Dermis blood vessel endothelial cell (primary cell): Measurements from ENCODE around the gene PAPOLA. TPM values are rescaled to one million over a fixed set of nuclear protein-coding genes. Genes with fewer than 3 reads are reported as not detected.
"Not testable (repeated sequence)": the region's sequence is repeated elsewhere in the genome, so short reads cannot be mapped to it uniquely, and the experiment has no call there.

Experiments used
- DNase-seq: peaks from one replicate; pipeline ENCODE4 v3.0.0; 2010
- total RNA-seq: library from RNA; depleted of rRNA; stranded (reverse); fragments of >200 nt; gene quantifications from 2 replicates; pipeline ENCODE4 v1.2.3, GENCODE V29; 2014

PAPOLA gene
- total RNA-seq, 1 donor from 2014 or later, result 87.3 TPM

DNA sequence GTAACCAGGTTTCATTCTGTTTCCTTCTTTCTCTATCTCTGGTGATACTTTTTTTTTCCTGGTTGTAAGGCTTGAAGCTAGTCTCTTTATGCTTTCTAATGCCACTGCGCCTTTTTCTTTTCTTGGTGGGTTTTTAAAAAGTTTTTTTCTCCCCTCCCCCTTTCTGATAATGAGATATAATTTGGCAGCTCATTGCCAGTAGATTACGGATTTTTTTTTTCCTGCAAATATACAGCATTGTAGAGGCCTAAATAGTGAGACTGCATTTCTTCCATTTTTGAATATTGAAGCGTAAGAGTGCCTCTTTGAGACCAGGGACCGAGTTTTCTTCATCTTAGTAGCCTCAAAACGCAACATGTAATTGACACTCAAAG is 1.1 kb downstream of the PAPOLA start:
- DNase-seq, result no peak

DNA sequence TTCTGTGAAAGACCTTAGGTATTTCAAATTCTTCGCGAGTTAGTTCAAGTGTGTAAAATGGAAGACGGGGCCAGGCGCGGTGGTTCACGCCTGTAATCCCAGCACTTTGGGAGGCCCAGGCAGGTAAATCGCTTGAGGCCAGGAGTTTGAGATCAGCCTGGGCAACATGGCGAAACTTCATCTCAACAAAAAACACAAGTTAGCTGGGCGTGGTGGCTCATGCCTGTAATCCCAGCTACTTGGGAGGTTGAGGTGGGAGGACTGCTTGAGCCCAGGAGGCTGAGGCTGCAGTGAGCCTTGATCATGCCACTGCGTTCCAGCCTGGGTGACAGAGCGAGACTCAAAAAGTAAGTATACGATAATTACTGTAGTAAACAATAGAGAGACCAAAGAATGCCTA is 2.2 kb downstream of the PAPOLA start:
- not testable (repeated sequence) for DNase-seq

DNA sequence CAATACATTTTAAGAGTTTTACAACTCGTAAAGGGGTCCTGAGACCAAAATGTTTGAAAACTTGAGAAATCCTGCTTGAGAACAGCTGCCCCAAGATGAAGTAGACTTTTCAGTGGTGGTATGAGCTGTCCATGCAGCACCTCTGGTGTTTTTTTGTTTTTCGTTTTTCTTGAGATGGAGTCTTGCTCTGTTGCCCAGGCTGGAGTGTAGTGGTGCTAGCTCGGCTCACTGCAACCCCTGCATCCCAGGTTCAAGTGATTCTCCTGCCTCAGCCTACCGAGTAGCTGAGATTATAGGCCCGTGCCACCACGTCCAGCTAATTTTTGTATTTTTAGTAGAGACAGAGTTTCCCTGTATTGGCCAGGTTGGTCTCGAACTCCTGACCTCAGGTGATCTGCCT is 5.5 kb downstream of the PAPOLA start:
- no peak for DNase-seq

DNA sequence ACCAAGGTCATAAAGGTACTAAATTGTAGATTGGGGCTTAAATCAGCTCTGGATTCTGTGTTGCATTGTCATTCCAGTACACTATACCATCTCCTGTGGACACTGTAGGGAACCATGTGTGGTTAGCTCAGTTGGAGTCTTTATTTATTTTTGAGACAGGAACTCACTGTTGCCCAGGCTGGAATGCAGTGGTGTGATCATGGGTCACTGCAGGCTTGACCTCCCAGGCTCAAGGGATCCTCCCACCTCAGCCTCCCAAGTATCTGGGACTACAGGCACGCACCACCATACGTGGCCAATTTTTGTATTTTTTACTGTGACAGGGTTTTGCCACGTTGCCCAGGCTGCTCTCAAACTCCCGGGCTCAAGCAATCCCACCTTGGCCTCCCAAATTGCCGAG is 6.7 kb downstream of the PAPOLA start:
- DNase-seq, result no peak

DNA sequence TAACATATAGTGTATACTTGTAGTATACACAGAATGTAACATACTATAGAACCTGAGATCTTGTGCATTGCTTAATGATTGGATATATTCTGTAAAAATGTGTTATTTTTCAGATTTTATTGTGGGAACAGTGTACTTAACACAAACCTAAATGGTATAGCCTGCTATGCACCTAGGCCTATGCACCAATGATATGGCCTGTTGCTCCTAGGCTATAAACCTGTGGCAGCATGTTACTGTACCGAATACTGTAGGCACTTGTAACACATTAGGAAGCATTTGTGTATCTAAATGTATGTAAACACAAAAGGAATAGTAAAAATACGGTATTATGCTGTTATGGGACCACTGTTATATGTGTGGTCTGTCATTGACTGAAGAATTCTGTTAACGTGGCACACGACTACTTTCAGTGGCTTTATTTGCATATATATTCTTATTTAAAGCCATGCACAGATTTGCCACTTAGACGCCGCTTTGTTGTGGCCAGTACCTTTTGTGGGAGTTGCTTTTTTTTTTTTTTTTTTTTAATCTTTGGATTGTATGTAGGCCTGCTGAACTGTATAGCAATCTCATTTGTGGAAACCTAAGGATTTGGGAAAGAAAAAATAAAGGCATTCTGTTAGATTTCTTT is 7.4 kb downstream of the PAPOLA start:
- no peak for DNase-seq

DNA sequence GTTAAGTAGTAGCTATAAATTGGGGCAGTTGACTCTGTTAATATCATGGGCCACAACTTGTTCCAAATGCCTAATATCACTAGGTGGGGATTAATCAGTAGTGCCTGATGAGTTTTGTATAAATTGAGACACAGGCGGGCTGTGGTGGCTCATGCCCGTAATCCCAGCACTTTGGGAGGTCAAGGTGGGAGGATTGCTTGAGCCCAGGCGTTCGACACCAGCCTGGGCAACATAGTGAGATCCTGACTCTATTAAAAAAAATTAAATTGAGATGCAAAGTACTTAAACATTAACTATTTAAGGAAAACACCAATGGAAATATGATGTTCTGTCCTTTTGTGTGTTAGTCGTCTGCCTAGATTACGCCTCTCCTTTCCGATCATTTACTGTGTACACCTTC is 9.0 kb downstream of the PAPOLA start:
- no peak for DNase-seq

DNA sequence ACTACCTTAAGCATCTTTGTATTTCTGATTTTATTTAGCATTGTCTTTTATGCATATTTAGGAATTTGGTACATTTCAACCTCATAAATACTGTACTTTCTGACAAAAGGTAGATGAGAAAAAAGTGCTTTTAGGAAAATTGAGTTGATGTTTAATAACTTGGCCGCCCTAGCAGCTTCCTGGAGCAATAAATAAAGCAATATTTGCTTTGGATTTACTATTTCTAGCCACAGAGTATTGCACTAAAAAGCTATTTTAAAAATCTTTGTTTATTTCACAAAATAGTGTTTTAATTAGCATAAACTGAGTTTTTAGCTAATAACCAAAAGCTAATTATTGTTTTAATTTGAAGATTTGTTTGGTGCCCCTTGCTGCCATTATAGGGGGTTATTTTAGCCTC is 9.5 kb downstream of the PAPOLA start:
- no peak for DNase-seq

DNA sequence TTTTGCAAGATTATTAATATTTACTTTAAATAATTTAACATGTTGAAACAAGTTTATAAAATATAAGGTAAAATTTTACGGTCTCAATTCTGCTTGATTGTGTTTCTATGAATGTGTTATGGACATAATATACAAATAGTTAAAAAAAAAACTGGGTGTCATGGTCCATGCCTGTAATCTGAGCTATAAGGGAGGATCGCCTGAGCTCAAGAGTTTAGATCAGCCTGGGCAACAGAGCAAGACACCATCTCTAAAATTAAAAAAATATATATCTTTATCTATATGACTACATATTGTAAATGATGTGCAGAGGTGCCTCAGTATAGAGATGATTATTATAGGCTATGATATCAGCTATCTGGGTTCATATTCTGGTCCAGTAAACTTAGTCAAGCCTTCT is 9.9 kb downstream of the PAPOLA start:
- DNase-seq, result no peak

DNA sequence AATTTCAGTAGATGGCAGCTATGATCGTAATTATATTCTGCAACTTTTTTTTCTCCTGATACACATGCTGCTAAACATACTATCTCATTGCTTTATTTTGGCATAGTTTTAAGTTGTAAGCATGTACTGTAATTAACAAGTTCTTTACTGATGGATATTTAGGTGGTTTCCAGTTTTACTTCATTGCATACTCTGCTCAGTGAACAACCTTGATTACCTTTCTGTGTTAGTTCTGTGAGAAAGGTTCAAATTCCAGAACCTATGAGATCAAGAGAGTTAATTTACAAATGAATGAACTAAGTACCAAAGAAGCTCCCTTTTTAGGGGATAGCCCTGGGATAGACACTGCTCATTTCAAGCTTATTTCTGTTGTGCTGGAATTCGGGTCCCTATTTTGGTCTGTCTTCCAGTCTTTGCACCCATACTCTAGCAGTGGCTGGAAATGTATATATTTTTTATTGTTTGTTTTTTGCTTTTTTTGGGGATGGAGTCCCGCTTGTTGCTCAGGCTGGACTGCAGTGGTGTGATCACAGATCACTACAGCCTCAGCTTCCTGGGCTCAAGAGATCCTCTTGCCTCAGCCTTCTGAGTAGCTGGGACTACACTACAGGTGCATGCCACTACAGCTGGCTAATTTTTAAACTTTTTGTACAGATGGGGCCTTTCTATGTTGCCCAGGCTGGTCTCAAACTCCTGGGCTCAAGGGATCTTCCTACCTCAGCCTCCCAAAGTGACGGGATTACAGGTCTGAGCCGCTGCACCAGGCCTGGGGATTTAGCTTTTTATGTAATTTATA is 10.6 kb downstream of the PAPOLA start:
- DNase-seq, result no peak

DNA sequence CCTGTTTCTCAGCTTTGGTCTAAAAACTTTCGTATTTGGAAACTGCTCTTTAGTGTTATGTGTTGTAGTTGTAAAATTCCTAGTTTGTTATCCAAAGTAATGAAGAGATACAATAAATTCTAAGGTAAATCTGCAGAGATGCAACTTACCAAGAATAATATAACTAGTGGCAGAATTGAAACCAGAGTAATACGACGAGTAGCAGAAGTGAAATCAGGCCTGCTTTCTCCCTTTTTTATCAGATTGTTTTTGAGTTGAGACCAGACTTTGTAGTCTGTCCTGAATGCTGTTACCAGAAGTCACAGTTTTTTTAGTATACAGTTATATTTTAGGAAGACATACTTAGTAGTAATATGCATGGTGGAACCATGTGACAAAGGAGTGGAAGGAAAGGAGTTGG is 12.5 kb downstream of the PAPOLA start:
- DNase-seq, result no peak

DNA sequence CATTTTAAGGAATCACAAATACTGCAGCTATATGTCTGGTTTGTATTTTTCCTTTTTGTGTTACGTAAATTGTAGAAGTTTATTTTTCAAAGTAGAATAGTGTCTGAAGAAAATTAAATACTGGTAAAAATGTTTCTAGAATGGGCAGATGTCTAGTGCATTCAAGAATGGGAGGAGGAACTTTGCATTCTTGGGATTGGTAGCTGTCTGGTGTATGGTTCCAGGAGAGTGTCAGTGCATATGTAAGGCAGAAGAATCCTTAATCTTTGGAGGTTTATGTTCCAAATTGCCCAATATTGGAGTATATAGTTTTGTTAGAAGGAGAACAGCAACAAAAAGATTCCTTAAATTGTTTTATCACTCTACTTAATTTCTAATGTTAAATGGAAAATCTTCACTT is 13.5 kb downstream of the PAPOLA start:
- DNase-seq, result no peak

DNA sequence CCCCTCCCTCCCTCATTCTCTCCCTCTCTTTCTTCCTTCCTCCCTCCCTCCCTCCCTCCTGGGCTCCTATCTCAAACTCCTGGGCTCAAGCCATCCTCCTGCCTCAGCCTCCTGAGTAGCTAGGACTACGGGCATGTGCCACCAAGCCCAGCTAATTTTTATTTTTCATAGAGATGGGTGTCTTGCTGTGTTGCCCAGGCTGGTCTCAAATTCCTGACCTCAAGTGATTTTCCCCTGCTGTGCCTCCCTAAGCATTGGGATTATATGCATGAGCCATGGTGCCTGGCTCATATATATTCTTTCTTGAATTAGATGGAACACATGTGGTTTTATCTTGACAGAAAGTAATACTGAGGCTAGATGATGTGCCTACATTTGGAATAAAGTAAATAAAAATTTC is 14.2 kb downstream of the PAPOLA start:
- DNase-seq, result no peak

DNA sequence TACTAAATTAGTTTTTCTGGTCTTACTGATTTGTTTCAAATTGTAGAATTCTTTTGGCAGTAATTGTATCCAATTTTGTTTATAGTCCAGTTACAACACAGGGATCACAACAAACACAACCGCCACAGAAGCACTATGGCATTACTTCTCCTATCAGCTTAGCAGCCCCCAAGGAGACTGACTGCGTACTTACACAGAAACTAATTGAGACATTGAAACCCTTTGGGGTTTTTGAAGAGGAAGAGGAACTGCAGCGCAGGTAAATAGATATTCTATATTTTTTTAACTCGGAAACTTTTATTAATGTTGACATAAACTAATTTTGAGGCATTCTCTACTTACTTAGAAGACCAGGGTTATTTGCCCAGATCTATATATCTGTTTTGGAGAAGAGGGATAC is 17.8 kb downstream of the PAPOLA start:
- no peak for DNase-seq

DNA sequence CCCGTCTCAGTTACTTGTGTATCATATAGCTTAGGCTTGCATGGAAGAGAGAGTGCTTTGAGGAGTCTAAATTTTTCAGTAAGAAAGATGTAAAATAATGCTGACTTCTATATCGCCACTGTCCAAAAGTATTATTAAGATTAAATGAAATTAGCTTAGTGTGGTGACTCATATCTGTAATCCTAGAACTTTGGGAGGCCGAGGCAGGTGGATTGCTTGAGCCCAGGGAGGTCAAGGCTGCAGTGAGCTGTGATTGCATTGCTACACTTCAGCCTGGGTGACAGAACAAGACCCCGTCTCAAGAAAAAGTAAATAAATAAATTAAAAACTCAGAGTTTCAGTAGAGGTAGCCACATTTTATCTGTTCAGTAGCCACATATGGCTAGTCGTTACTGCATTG is 23.3 kb downstream of the PAPOLA start:
- no peak for DNase-seq

DNA sequence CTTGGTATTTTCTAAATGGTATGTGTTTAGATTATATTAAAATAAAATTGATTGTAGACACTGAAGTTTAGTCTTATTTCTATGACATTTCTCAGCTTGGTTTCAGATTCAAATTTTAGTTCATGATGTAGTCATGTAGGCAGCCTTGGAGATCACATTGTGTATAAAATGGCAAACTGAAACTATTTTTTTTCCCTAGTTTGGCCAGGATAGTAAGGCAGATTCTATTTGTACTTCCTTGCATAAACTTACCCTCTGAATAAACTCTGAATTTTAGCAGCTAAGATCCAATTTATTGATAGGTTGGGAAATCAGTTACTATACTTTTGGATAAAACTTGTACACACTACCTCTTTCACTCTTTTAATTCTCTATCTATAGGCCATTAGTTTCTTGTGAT is 30.4 kb downstream of the PAPOLA start:
- no peak for DNase-seq

DNA sequence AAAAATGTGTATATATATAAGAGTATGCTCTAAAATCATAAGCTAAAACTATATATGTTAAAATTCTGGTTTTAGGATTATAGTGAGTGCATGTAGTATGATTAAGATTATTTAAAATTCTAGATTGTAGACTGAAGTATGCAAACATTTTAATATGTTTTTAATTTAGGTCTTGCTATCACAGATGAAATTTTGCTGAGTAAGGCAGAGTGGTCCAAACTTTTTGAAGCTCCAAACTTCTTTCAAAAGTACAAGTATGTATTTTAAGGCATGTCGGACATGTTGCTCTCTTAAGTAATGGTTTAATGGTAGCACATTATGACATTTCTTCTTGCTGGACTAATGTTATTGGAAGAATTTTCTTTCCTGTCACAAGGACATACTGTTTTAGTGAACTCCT is 34.6 kb downstream of the PAPOLA start:
- DNase-seq, result no peak

DNA sequence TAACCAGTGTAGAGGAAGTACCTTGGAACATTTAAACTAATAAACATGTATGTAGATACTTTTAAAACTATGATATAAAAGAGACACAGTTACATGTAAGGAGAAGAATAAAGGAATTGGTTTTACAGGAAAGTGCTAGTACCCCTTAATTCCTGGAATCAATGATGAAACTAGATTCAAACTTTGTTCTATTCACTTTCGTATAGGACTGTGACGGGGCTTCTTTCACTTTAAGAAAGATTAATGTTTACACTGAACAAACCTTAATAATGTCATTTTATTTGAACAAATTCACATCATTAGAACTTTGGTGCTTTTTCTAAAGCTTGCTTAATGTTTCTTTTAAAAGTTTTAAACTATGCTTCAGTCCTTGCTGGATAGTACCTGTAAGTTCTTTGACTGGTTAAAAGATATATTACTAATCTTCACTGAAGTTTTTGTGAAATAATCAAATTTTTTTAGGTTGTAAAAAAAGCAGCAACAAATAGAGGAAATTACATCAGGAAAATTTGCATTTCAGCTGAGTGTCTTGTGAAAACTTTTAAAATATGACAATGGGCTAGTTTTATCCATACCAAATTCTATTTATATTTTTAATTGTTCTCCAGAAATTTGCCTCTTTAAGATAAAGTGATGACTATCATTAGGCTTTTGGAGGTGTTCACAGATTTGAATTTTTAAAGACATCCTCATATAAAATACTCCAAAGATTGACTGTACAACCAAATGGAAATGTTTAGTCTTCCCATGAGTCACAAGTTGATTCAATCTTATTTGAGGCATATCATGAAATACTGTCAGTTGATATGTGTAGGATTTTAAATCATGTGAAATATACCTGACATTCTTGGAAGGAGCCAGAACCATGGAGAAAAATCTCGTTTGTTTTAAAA is 36.2 kb downstream of the PAPOLA start:
- DNase-seq, result no peak

DNA sequence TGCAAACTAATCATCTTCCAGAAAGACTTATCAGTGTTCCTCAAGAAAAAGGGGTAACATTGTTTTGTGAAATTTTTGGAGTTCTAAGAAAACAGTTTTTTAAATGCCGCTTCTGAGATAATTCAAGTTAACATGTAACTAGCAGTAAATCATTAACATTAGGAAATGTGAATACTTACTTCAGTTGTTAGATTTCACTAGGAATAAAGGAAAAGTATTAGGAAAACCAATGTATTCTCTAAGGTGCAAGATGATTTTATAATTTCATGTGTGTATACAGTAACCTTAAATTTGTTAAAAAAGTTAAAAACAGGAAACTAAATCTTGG is 36.8 kb downstream of the PAPOLA start:
- DNase-seq, result no peak

DNA sequence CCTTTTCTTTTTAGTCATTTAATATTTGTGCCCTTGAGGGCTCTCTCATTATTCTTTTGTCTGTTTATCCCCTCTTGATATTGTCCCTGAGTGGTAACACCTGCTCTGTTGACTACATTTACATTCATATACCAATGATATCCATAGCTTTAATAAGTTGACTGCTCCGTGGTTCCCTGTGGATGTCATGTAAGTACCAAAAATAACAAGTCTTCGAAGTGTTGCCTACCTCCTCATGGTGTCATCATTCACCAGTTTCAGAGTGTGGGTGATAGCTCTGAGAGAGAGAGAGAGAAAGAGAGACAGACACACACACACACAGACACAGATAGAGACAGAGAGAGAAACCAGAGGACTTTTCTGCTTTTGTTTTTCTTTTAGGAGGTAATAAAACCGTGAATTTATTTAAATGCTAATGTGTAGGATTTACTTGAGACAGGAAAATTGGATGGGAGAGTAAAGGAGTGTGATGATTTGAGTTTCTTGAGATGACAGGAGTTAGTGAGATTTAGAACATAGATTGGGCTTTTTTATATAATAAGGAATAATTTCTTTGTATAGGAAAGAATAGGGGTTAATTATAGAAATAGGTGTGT is 52.2 kb downstream of the PAPOLA start:
- DNase-seq, result no peak

DNA sequence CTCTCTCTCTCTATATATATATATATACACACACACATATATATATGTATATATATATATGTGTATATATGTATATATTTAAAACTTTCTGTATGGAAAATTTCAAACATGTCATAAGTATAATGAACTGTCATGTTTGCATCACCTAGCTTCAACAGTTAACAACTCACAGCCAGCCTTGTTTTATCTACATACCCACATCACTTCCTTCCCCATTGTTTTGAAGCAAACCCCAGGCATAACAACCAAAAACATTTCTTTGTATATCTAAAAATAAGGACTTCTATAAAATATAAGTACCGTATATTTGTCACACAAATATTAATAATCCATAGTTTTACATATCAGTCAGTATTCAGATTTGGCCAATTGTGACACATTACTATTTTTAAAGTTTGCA is 57.4 kb downstream of the PAPOLA start:
- DNase-seq, result peak; percentile 72

DNA sequence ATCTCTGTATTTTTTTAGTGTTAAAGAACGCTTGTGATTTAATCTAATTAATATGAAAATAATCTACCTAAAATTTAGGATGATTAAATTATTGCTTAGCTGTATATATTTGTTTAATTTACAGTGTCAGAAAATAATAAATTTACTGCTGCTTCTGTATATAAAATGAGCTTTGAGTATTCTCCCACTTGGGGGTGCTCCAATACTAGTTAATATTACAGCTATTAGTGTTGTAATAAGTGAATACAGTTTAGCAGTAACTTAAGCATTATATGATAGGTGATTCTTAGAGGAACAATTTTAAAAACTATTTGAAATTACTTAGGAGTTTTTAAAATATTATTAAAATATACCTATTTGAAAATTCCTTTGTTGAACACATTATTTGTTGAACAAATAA is 62.2 kb downstream of the PAPOLA start:
- no peak for DNase-seq

DNA sequence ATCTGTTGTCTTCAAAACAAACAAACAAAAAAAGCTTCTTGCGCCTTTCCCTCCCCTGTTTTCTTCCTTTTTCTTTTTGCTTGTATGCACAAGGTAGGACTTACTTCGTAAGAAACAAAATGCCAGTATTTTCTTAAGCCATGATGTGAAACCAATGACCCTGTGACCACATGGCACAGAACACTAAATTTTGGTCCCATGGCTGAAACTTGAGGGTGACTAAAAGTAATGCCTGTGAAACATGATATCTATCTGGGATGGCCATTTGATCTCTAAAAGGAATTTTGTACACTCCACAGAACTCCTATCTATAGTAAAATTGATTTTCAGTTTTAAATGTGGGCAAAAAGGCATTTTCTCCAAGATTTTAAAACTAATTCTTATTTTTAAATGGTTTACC is 63.6 kb downstream of the PAPOLA start:
- DNase-seq, result no peak

DNA sequence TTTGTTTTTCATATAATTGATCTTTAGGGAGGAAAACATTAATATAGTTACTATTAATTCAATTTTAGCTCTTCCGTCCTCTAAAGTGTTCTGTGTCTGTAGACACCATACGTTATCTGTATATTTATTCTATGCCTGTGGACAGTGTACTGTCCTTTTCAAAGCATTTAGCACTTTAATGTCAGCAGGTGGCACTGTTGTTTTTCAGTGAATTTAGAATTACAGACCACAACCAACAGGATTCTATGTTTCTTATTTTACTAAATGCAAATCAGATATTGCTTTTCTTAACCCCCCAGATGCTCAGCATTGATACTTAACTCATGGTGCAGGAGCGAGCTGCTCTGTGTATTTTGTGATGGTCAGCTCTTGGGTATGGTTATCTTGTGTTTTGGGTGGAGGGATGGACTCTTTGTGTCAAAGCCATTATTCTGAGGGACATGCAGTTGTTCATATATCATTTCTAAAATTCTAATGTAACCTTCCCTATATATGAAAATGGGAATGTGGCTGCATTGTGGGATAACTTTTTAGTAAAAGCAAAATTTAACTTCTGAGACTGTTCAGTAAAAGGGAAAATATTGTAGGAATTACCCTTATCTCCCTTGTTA is 65.2 kb downstream of the PAPOLA start:
- DNase-seq, result peak; percentile 65
